SK-N-SH (cell line): Measurements from ENCODE around the gene C6orf132. TPM values are rescaled to one million over a fixed set of nuclear protein-coding genes. Genes with fewer than 3 reads are reported as not detected.

Experiments
- CTCF ChIA-PET: fragments of 300-600, 350-600 bp; formaldehyde crosslinking; extraction: SDS; loops from one replicate; lab custom pipeline; 2021; lab: Yijun Ruan, JAX
- POLR2A ChIA-PET: fragments of 350-600 bp; sonication (Branson Sonifier 250); formaldehyde crosslinking; extraction: SDS; loops from one replicate; lab custom pipeline; 2020; ENCODE audit warnings: antibody characterized with exemption, inconsistent platforms; lab: Yijun Ruan, JAX
- DNase-seq: peaks from one replicate; pipeline ENCODE4 v3.0.0; 2012
- H2AFZ ChIP-seq: fragments of 200-600 bp; sonication (generic); 2 replicates; pipeline ENCODE4 v1.8.1; 2016; ENCODE audit warnings: antibody characterized with exemption, mild to moderate bottlenecking, low read depth
- H3F3A ChIP-seq: fragments of 200-600 bp; sonication (generic); replicated peaks from 2 replicates; pipeline ENCODE3; 2016; ENCODE audit warnings: antibody characterized with exemption, mild to moderate bottlenecking; ENCODE audit not compliant: insufficient read depth
- H3K27ac ChIP-seq, 2 experiments: fragments of 200-500 bp in 1 of 2; fragments of 200-600 bp in 1 of 2; sonication (Bioruptor generic) in 1 of 2; sonication (generic), shearing (Covaris generic) in 1 of 2; 2 replicates each; pipeline versions ENCODE4 v1.5.1 to v1.6.1; 2014 to 2016; ENCODE audit warnings: low read depth in 2 of 2, inconsistent platforms in 1 of 2, low read length in 1 of 2, mild to moderate bottlenecking in 1 of 2, mixed read lengths in 1 of 2
- H3K27me3 ChIP-seq: fragments of 200-600 bp; sonication (generic), shearing (Covaris generic); 2 replicates; pipeline ENCODE4 v1.6.1; 2016; ENCODE audit warnings: mixed run types; ENCODE audit not compliant: insufficient read depth
- H3K36me3 ChIP-seq, 2 experiments: fragments of 200-500 bp in 1 of 2; fragments of 200-600 bp in 1 of 2; sonication (Bioruptor generic) in 1 of 2; sonication (generic) in 1 of 2; replicated peaks in 1 of 2; 2 replicates each; pipeline versions ENCODE3 to v1.5.1; 2014 to 2016; ENCODE audit warnings: low read length in 1 of 2, mild to moderate bottlenecking in 1 of 2; ENCODE audit not compliant: insufficient read depth in 2 of 2, control insufficient read depth in 1 of 2
- H3K4me1 ChIP-seq, 2 experiments: fragments of 200-500 bp in 1 of 2; fragments of 200-600 bp in 1 of 2; sonication (Bioruptor generic) in 1 of 2; sonication (generic), shearing (Covaris generic) in 1 of 2; 2 replicates each; pipeline versions ENCODE4 v1.5.1 to v1.6.1; 2014 to 2016; ENCODE audit warnings: low read depth in 1 of 2, low read length in 1 of 2, mixed run types in 1 of 2; ENCODE audit not compliant: insufficient read depth in 2 of 2, control insufficient read depth in 1 of 2
- H3K4me2 ChIP-seq: fragments of 200-600 bp; sonication (generic), shearing (Covaris generic); 2 replicates; pipeline ENCODE4 v1.6.1; 2017; ENCODE audit warnings: mixed run types
- H3K4me3 ChIP-seq, 2 experiments: fragments of 200-500 bp in 1 of 2; fragments of 200-600 bp in 1 of 2; sonication (Bioruptor generic) in 1 of 2; sonication (generic), shearing (Covaris generic) in 1 of 2; 2 replicates each; pipeline versions ENCODE4 v1.5.1 to v1.8.1; 2014 to 2016; ENCODE audit warnings: low read depth in 2 of 2, inconsistent platforms in 1 of 2, low read length in 1 of 2, mild to moderate bottlenecking in 1 of 2, mixed read lengths in 1 of 2, moderate library complexity in 1 of 2
- H3K79me2 ChIP-seq: fragments of 200-600 bp; sonication (generic); 2 replicates; pipeline ENCODE4 v1.8.1; 2017; ENCODE audit warnings: mild to moderate bottlenecking; ENCODE audit not compliant: insufficient read depth
- H3K9ac ChIP-seq: fragments of 200-600 bp; sonication (generic); 2 replicates; pipeline ENCODE4 v1.6.1; 2017; ENCODE audit warnings: mixed run types
- H3K9me2 ChIP-seq: fragments of 200-600 bp; sonication (generic); 2 replicates; pipeline ENCODE4 v1.6.1; 2017; ENCODE audit warnings: mixed run types
- H3K9me3 ChIP-seq: fragments of 200-600 bp; sonication (generic); 2 replicates; pipeline ENCODE4 v1.6.1; 2017; ENCODE audit warnings: mixed run types, mild to moderate bottlenecking, moderate library complexity
- H4K20me1 ChIP-seq: fragments of 200-600 bp; sonication (generic); 2 replicates; pipeline ENCODE4 v1.6.1; 2017; ENCODE audit warnings: mild to moderate bottlenecking, mixed run types; ENCODE audit not compliant: insufficient read depth
- ELF1 ChIP-seq: IDR thresholded peaks from 2 replicates; pipeline ENCODE4 v1.4.0; 2012
- EP300 ChIP-seq, 2 experiments: IDR thresholded peaks; 2 replicates each; pipeline versions ENCODE4 v1.4.0 to v1.6.1; 2012; ENCODE audit warnings: borderline replicate concordance in 1 of 2, low read depth in 1 of 2, low read length in 1 of 2
- EZH2phosphoT487 ChIP-seq: fragments of 200-600 bp; sonication (generic); IDR thresholded peaks from 2 replicates; pipeline ENCODE4 v1.6.1; 2017; ENCODE audit warnings: low read depth, mixed run types, mild to moderate bottlenecking, antibody characterized with exemption, moderate library complexity, borderline replicate concordance
- FOSL2 ChIP-seq: IDR thresholded peaks from 2 replicates; pipeline ENCODE4 v1.4.0; 2012; ENCODE audit warnings: low read depth, mild to moderate bottlenecking, moderate library complexity, borderline replicate concordance
- FOXJ3 ChIP-seq: sonication (generic); formaldehyde crosslinking; IDR thresholded peaks from 2 replicates; pipeline ENCODE4 v1.5.1; 2020; ENCODE audit warnings: mild to moderate bottlenecking, missing genetic modification reagents
- FOXM1 ChIP-seq: IDR thresholded peaks from 2 replicates; pipeline ENCODE4 v1.4.0; 2012; ENCODE audit warnings: low read depth, mild to moderate bottlenecking
- GABPA ChIP-seq: IDR thresholded peaks from 2 replicates; pipeline ENCODE4 v1.4.0; 2012; ENCODE audit warnings: low read depth, mild to moderate bottlenecking
- GATA2 ChIP-seq: sonication (generic); formaldehyde crosslinking; IDR thresholded peaks from 2 replicates; pipeline ENCODE4 v1.5.0; 2020; ENCODE audit warnings: mild to moderate bottlenecking, missing genetic modification reagents
- JUND ChIP-seq: IDR thresholded peaks from 2 replicates; pipeline ENCODE4 v1.4.0; 2012
- MAX ChIP-seq: IDR thresholded peaks from 2 replicates; pipeline ENCODE4 v1.4.0; 2012; ENCODE audit warnings: low read depth
- MEF2A ChIP-seq: IDR thresholded peaks from 2 replicates; pipeline ENCODE4 v1.4.0; 2012; ENCODE audit warnings: low read depth, borderline replicate concordance
- MXI1 ChIP-seq: IDR thresholded peaks from 2 replicates; pipeline ENCODE4 v1.6.1; 2012; ENCODE audit warnings: mild to moderate bottlenecking, low read depth, low read length, improper control_type of control experiment
- NFIC ChIP-seq: IDR thresholded peaks from 2 replicates; pipeline ENCODE4 v1.4.0; 2012; ENCODE audit warnings: borderline replicate concordance
- POLR2AphosphoS5 ChIP-seq: IDR thresholded peaks from 2 replicates; pipeline ENCODE4 v1.6.1; 2012; ENCODE audit warnings: low read depth, low read length
- RAD21 ChIP-seq: IDR thresholded peaks from 2 replicates; pipeline ENCODE4 v1.6.1; 2012; ENCODE audit warnings: mild to moderate bottlenecking, low read length
- REST ChIP-seq: IDR thresholded peaks from 2 replicates; pipeline ENCODE4 v1.6.1; 2012; ENCODE audit warnings: mild to moderate bottlenecking, low read depth, low read length, moderate library complexity
- RFX5 ChIP-seq: IDR thresholded peaks from 2 replicates; pipeline ENCODE4 v1.6.1; 2012; ENCODE audit warnings: mild to moderate bottlenecking, improper control_type of control experiment, low read length
- TAF1 ChIP-seq: IDR thresholded peaks from 2 replicates; pipeline ENCODE4 v1.6.1; 2012; ENCODE audit warnings: low read depth, mild to moderate bottlenecking, low read length, moderate library complexity, borderline replicate concordance
- TCF12 ChIP-seq: IDR thresholded peaks from 2 replicates; pipeline ENCODE4 v1.4.0; 2012
- TEAD4 ChIP-seq: IDR thresholded peaks from 2 replicates; pipeline ENCODE4 v1.4.0; 2012; ENCODE audit warnings: mild to moderate bottlenecking, borderline replicate concordance; ENCODE audit not compliant: insufficient read depth
- WGBS: methylation state at CpG from one replicate; pipeline ENCODE4 v1.1.6; 2017; ENCODE audit warnings: low lambda C conversion rate; 5-methylcytosine and 5-hydroxymethylcytosine counted together
- polyA plus RNA-seq, 3 experiments: library from polyadenylated mRNA; depleted of rRNA; stranded (reverse); fragments of >200 nt; gene quantifications; 2 replicates each; pipeline ENCODE4 v1.2.3, GENCODE V29; 2012
- TF ChIP-seq, protein P1 (sequence below): IDR thresholded peaks from 2 replicates; pipeline ENCODE4 v1.4.0; 2012; ENCODE audit warnings: low read depth, borderline replicate concordance

C6orf132 gene
- polyA plus RNA-seq, 1 of the 3 experiments (the other 2 are of a cell fraction): not detected

DNA sequence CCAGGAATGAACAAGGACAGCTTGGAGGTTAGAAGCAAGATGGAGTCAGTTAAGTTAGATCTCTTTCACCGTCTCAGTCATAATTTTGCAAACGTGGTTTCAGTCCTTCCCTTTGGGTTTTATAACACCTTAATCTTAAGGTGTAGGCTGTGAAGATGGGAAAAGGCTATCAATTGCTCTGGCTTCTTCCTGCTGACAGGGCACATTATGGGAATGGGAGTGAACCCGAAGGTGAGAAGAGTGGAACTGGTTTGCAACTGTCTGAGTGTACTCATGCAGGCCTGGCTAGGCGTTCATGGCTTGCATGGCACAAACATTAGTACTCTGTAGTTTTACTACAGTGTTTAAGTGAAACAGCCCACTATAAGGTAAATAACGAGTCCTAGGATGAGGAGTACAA is 82.7 kb downstream of the C6orf132 start:
- no peak overlapping the region for H2AFZ ChIP-seq
- ChIA-PET CTCF (interaction anchor here (1.1 to 1.6 kb wide), 4 partner anchors 10 to 155 kb away, joined by 3 to 4 read pairs (median 3); partner anchors contain the start of gene TAF8), POLR2A (no interaction called here)
- no peaks in the 10 kb centered on the region for H3K4me1 ChIP-seq
- H3K9me3 ChIP-seq: no peaks in the 10 kb centered on the region
- H3K36me3 ChIP-seq: peaks cover 51 to 70% of the 10 kb centered on the region in 2 experiments
- no peak overlapping the region for H3K9ac ChIP-seq
- H4K20me1 ChIP-seq: no peaks in the 10 kb centered on the region
- 94% methylated on average over 5 of the region's 5 CpGs for WGBS
- no peaks in the 10 kb centered on the region for H3F3A ChIP-seq
- H3K79me2 ChIP-seq: no peaks in the 10 kb centered on the region
- TF ChIP-seq POLR2AphosphoS5 (no peak), EP300 (IDR thresholded peaks at IDR 0.05; ENCODE audit: borderline replicate concordance in 1 of 2, low read depth in 1 of 2, low read length in 1 of 2) (no peak), EZH2phosphoT487 (no peak), RFX5 (no peak), ELF1 (no peak), RAD21 (no peak), NFIC (no peak), MXI1 (no peak)
- TF ChIP-seq, protein P1, sequence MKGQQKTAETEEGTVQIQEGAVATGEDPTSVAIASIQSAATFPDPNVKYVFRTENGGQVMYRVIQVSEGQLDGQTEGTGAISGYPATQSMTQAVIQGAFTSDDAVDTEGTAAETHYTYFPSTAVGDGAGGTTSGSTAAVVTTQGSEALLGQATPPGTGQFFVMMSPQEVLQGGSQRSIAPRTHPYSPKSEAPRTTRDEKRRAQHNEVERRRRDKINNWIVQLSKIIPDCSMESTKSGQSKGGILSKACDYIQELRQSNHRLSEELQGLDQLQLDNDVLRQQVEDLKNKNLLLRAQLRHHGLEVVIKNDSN: no peak
- no peak overlapping the region for H3K4me3 ChIP-seq
- H3K27ac ChIP-seq: no peak overlapping the region
- no peak overlapping the region for H3K4me2 ChIP-seq
- no peaks in the 10 kb centered on the region for H3K9me2 ChIP-seq
- DNase-seq: no peak
- no peaks in the 10 kb centered on the region for H3K27me3 ChIP-seq

DNA sequence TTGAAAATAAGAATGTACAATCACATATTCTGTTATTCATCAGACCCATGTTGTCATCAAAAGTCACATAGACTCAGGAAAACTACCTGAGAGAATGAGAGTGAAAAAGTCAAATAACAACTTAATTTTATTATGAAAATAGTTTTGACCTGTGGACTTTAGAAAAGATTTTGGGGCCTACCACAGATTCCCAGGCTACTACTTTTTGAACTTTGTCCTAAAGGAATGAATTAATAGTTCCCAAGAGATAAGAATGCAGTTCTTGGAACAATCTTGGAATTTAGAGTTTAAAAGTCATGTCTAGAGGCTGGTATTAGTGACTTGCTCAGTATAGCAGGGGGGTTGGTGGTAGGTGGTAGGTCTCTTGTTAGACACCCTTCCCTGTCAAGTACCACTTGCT is 88.8 kb downstream of the C6orf132 start:
- Histone ChIP-seq H3F3A (peaks cover 6% of the 10 kb centered on the region), H3K4me3 (no peak overlapping the region), H2AFZ (no peak overlapping the region), H3K9me3 (no peaks in the 10 kb centered on the region), H3K9ac (no peak overlapping the region), H3K27ac (no peak overlapping the region), H3K4me2 (no peak overlapping the region), H3K79me2 (peaks cover 17% of the 10 kb centered on the region; the same call in 1 of the 2 replicates), H3K4me1 (peaks cover 3 to 4% of the 10 kb centered on the region in 2 experiments; a peak in 1 of 4 replicates), H3K27me3 (no peaks in the 10 kb centered on the region), H4K20me1 (no peaks in the 10 kb centered on the region), H3K36me3 (peaks cover 38 to 47% of the 10 kb centered on the region in 2 experiments), H3K9me2 (no peaks in the 10 kb centered on the region)
- no peak for DNase-seq
- POLR2A ChIA-PET: no interaction called here
- CTCF ChIA-PET: interaction anchor here (0.9 to 1.7 kb wide), 5 partner anchors 10 to 266 kb away, joined by 3 to 7 read pairs (median 4); partner anchors contain the start of gene TOMM6
- no peak for TF ChIP-seq FOSL2
- no peak for TF ChIP-seq RAD21
- no peak for TF ChIP-seq GATA2
- no peak for TF ChIP-seq TEAD4
- TF ChIP-seq MEF2A: no peak
- no peak for TF ChIP-seq REST
- no peak for TF ChIP-seq TCF12
- TF ChIP-seq GABPA: no peak
- TF ChIP-seq FOXM1: no peak
- no peak for TF ChIP-seq TAF1
- no peak for TF ChIP-seq FOXJ3 (CRISPR knock-in tag)
- no peak for TF ChIP-seq MAX
- TF ChIP-seq MXI1: no peak
- TF ChIP-seq, protein P1: no peak
- no peak for TF ChIP-seq EP300 (IDR thresholded peaks at IDR 0.05; ENCODE audit: borderline replicate concordance in 1 of 2, low read depth in 1 of 2, low read length in 1 of 2)
- no peak for TF ChIP-seq JUND
